ENCODE measurements around the gene VPS29. TPM values are rescaled to one million over a fixed set of nuclear protein-coding genes. Genes with fewer than 3 reads are reported as not detected.

The VPS29 gene
- polyA plus RNA-seq, 1 donor from 2014 or later = 222 TPM

Small RNA genes within 50 kb of the gene (small RNA-seq; reads per million reads assigned to genes)
- gene RF00278 = 0 reads per million in 3 experiments

Other genes with a start within 250 kb of the VPS29 start
- 49.0 and 61.2 TPM in 2 replicates for gene ATP2A2, start 220.9 kb downstream of the VPS29 start, polyA plus RNA-seq
- gene ANAPC7, start 98.4 kb downstream of the VPS29 start, polyA plus RNA-seq = 92.8 and 98.2 TPM in 2 replicates
- gene ARPC3, start 51.8 kb downstream of the VPS29 start, polyA plus RNA-seq = 897 and 922 TPM in 2 replicates
- 15.5 and 23.8 TPM in 2 replicates for gene GPN3, start 33.9 kb downstream of the VPS29 start, polyA plus RNA-seq
- gene FAM216A, start 33.3 kb downstream of the VPS29 start, polyA plus RNA-seq = 74.2 and 77.4 TPM in 2 replicates
- gene RAD9B, start 220 bp upstream of the VPS29 start, polyA plus RNA-seq = 0.68 and 0.90 TPM in 2 replicates
- 7.1 and 7.2 TPM in 2 replicates for gene PPTC7, start 81.2 kb upstream of the VPS29 start, polyA plus RNA-seq
- 58.3 and 63.2 TPM in 2 replicates for gene TCTN1, start 112.0 kb upstream of the VPS29 start, polyA plus RNA-seq
- not detected in 2 replicates for gene HVCN1, start 187.0 kb upstream of the VPS29 start, polyA plus RNA-seq
- 158 and 188 TPM in 2 replicates for gene PPP1CC, start 240.8 kb upstream of the VPS29 start, polyA plus RNA-seq